GM18858 (cell line): Measurements from ENCODE around the gene KRT77.

ENCODE experiments used
- ATAC-seq: cut with Tn5 transposase; IDR thresholded peaks from one replicate; pipeline ENCODE4 v1.9.1; 2021; ENCODE audit not compliant: unreplicated experiment

KRT77 gene

DNA sequence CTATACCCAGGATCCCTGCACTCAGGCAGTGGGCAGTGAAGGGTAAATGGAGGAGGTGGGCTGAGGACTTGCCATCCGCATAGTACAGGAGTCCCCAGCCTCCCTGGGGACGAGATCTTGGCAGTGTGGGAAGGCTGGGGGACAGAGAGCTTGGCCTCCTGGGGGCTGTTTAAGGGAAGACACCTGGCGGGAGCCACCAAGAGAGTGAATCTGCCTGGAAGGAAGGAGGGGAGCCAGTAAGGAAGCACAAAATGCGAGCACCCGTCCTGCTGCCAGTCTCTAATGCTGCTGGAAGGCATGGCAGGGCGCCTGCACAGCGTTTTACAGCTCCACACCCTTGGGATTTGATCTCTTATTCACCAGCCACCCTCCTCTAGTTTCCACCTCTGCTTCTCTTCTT lies 43.9 kb downstream of the KRT77 start:
- ATAC-seq = no peak

DNA sequence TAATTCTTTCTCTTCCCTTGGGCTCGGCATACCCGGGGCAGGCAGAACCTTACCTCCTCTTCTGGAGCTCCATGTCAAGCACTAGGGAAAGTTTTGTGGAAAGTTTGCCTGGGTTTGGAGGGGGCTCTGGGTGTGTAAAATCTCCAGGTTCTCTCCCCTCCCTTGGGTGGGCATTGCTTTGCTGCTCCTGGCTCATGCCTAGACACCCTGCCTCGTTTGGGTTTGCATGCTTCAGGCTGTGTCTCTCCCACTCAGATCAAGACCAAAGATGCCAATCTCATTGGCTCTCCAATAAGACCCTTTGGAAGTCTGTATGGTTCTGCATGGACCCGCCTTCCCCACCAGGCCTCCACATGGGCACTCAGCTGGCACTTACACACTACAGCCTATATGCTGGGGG lies 45.1 kb downstream of the KRT77 start:
- ATAC-seq = no peak

DNA sequence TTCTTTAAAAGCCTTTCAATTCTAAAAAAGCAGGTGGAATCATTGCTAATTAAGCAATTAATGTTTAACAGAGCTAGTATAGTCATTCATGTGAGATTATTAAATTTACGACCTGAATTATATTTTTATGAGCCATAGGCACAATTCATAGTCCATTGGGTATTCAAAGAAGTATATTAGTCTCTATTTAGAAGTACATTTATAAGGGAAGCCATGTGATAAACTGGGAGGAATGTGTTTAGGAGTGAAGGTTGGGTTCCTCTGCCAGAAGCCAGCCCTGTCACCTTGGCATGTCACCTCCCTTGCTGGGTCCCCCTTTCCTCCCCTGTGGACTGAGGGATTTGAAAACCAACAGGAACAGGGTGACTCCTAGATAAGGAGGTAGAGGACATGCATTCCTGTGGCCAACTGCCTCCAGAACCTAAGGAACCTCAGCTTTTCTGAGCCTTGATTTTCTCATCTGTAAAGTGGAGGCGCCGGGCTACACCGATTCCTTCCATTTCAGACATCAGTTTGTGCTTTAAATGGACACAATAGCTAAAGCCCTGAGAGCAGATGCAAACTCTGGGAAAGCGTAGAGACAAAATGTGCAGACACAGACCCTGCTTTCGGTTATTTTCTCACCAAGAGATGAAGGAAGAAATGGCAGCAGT lies 45.9 kb downstream of the KRT77 start:
- ATAC-seq = no peak

DNA sequence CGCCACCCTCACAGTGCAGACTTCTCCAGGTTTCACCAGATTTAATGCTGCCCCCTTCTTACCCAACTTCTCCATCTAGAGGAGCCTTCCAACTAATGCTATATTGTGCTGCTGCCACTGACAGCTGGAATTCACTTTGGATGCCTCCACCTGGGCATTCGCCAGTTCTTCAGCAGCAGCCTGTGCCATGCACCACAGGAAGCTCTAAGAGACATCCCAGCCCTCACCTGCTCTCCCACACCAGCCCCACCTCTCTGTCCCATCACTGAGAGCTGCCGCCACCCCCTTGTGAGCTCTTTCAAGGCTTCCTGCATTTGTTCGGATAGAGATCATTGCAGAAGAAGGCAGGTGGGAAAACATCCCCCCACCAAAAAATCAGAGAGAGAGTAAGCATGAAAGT lies 46.7 kb downstream of the KRT77 start:
- no peak for ATAC-seq

DNA sequence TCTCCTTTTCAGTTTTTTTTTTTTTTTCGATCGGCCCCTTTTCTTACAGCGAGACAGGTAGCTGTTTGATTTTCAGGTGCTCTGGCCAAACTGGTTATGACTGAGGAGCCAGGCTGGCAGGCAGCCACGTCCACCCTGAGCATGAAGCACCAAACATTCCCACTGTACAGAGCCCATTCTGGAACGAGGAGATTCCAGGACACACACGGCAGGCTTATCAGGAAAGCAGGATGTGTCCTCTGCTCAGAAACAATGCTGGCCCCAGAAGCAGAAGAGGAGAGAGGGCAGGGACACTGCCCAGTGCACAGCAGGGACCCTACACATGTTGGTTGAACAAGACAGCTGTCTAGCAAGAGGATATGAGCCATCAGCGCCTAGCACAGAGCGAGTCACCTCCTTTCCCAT lies 47.6 kb downstream of the KRT77 start:
- ATAC-seq = no peak

DNA sequence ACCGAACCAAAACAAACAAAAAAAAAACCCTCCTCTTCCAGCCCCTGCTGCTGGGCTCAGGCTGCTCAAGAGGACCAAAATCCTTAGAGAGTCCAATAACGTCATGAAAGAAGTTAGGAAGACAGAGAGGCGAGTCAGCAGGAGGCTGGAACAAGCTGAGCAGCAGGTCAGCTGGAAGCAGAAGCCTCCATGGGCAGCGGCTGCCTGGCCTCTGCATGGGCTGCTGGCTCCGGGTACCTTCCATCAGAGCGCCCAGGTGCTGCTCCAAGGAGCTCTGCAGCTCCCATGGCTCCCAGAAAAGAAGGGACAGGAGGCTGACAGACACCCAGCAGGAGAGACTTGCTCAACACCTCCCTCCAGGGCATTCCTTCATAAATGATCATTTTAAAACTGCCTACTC lies 48.1 kb downstream of the KRT77 start:
- no peak for ATAC-seq

DNA sequence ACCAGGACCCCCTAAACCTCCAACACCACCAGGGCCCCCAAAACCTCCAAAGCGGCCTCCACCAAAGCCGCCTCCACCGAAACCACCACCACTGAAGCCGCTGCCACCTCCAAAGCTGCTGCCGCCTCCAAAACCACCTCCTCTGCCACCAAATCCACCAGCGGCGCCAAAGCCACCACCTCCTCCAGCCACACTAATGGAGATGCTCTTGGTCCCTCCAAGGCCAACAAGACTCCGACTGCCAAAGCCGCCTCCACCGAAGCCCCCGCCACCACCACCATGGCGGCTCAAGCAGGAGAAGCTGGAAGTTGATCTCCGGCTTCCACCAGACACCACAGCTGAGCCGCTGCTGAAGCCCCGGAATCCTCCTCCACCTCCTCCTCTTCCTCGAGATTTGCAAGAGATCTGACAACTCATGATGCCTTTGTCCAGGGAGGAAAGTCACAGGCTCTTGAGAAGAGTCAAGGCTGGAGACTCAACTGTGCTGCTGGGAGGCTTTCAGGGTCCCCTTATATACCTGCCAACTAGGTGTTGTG lies 51.5 kb downstream of the KRT77 start, which contains the start of gene KRT2:
Gene KRT2, minus strand, starts transcription at position 486 of the 536 bp plus-strand sequence. Its CDS starts 69 bp downstream, at position 417.
- no peak for ATAC-seq

DNA sequence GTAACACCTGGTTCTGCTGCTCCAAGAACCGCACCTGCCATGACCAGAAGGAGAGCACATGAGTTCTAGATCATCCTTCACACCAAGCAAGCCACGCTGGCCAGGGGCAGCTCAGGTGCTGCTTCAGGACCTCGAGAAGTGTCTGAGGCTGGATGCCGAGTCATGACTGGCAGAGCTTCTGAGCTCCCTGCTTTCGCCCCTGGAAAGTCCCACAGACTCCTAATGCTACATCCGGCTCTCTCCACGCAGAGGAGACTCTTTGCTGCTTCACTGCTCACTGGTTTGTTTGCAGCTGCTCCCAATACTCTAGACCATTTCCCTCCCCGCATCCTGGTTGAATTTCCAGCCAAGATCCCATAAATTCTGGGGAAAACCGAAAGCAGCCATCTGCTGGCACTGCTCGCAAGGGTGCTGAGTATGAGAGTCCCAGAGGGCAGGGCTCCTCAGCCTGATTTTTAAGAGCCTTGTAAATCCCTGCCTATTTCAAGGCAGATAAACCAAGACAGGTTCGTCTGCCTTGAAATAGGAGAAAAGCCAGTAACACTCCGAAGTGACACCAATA lies 52.7 kb downstream of the KRT77 start:
- ATAC-seq = no peak

DNA sequence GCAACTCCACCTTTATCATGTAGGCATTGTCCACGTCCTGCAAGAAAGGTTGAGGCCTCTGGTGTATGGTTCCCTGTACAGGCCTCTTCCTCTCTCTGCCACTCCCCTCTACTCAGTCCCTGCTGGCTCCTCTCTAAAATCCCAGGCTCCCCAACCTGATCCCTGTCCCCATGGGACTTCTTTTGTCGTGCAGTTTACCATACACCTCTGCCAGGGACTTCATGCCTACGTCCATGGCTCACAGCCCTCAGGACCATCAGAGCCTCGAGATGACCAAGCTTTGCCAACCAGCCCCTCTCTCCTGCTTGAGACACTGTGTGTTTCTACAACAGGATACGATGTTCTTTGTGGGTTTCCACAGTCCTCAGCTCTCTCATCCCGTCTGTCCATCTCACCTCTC lies 54.3 kb downstream of the KRT77 start:
- ATAC-seq = no peak

DNA sequence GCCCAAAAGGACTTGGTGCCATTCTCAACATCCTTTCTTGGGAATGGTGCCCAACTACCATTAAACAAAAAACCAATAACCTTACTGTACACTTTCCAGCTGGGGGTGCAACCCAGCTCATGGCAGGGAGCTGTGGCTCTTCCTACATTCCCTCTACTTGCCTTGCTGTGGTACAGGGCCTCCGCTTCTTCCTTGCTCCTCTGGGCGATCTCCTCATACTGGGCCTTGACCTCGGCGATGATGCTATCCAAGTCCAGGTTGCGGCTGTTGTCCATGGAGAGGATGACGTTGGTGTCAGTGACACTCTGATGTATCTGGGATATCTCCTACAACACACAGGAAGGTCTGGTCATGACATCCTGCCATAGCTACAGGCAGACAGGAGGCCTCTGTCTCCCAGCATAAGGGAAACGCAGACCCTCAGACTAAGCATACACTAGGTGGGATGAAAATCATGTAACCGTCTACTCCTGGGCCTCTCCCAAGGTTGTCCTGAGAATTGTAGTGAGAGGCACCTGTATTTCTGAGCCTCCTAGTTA lies 55.2 kb downstream of the KRT77 start:
- no peak for ATAC-seq

DNA sequence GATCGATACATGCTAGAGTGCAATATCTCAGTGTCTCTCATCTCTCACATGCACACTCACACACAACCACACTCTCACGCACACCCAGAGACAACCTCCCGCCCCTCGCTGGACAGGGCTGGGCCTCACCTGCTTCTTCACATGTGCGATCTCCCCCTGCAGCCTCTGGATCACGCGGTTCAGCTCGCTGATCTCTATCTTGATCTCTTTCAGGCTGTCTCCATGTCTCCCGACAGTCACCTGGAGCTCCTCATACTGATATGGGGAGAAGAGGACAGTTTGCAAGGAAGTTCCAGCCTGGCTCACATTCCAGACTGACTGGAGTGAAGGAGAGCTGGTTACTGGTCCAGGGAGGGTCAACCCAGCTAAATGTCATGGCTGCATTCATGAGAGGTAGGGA lies 55.7 kb downstream of the KRT77 start:
- no peak for ATAC-seq

DNA sequence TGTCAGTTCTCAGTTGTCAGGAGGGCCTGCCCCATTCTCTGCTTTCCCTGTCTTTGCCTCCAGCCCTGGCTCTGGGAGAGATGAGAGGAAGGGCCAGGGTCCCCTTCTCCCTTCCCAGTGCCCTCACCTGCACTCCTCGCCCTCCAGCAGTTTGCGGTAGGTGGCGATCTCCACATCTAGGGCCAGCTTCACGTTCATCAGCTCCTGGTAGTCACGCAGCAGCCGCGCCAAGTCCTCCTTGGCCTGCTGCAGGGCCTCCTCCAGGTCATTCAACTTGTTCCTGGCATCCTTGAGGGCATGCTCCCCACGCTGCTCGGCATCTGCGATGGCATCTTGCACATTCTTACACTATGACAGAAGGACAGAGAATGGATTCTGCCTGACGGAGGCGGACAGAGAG lies 56.7 kb downstream of the KRT77 start:
- ATAC-seq = no peak

DNA sequence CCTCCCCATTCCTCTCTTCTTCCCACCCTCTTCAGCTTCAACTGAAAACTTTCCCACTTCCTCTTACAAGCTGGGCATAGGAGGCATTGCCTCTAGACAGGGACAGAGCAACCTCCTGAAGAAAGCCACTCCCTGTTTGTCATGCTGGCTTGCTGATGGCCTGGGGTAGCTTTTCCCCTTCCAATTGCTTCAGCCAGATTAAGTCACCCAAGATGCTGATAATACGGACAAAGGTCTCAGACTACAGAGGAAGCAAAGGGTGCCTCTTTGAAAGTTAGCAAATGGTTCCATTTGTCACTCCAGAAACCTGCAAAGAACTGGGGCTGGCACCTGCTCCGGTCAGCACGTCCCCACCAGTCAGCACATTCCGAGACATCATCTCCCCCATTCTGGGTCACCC lies 57.3 kb downstream of the KRT77 start:
- ATAC-seq = no peak

DNA sequence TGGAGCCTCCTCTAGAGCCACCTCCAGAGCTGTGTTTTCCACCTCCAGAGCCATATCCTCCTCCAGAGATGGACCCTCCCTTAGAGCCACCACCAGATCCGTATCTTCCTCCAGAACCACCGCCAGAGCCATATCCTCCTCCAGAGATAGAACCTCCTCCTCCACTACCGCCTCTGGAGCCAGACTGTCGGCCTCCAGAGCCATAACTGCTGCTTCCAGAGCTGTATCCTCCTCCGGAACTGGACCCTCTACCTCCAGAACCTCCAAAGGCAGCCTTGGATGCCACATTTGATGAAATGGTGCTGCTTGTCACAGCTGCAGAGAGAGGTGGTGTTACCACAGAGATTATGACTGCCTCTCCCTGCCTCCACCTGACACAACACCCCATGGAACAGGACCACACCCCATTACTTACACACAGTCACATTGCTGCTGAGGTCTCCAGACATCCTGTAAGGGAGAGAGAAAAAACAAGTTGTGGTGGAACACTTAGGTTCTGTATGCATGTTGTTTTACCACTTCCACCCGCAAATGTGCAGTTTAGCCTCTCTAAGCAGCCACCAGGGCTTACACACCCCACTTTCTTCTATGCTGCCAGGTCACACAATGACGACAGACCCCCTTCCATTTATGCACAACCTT lies 58.1 kb downstream of the KRT77 start:
- ATAC-seq = no peak

DNA sequence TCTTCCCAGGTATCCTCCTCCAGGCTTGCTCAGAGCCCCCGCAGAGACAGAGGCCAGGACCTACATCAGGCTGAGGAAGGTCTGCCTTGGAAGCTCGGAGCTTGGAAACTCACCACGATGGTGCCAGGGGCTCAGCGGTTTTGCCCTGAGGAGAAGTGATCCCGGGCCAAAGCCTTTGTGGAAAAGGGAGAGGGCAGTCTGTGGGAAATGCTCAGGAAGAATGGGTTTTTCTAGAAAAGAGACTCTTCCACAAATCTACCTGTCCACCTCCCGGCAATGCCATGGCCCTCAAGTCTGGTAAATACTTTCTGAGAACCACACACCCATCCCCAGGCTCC lies 59.3 kb downstream of the KRT77 start:
- ATAC-seq = no peak

DNA sequence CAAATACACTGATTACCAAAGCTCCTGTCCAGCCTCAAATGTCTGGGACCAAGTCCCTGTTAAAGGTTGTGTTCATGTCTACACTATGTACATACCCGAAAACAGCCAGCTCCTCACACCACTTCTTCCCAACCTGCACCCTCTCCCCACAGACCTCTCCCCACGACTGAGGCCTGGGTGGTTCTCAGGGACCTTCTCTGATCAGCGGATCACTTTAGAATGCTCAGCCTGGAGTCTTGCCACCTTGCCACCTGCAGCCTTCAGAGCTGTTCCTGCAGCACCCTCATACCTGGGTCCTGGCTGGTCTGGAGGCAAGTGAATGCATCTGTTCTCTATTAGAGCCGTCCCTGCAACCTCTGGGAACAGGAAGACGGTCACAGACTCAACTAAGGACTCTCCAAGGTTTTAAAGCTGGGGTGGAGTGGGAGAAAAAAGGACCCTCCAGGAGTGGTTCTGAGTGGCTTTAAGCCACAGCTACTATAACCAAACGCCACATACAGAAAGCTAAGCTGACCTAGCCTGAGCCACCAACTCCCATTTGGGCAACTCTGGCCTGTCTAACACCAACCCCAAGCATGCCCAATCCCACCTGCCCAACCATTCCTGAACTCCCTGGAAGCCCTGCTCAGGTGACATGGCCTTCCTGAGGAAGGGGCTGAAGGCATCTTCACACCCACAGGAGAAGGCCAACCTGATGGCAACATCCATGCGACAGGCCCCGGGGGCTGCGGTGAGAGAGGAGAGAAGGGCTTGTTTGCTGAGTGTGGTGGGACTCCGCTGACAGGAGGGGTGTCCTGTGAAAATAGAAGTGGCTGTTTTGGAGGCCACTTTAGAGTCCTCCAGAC lies 59.9 kb downstream of the KRT77 start:
- ATAC-seq = no peak

DNA sequence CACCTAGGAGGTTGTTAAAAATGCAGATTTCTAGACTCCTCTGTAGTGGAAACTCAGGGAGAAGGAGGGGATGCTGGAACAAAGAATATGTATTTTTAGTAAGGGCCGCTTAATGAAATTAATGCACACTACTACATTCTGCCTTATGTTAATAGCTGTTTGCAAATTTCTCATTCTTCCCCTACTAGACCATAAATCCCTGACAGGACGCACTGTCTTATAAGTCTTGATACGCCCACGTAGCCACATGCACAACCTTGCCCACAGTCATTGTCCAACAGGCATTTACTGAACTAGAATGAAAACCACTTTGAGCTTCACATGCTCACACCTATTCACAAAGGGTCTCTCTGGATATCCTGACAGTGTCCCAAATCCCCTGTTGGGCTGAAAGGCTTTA lies 61.9 kb downstream of the KRT77 start:
- no peak for ATAC-seq
